ENCODE measurements around the gene IL10RB.

Gene IL10RB

DNA sequence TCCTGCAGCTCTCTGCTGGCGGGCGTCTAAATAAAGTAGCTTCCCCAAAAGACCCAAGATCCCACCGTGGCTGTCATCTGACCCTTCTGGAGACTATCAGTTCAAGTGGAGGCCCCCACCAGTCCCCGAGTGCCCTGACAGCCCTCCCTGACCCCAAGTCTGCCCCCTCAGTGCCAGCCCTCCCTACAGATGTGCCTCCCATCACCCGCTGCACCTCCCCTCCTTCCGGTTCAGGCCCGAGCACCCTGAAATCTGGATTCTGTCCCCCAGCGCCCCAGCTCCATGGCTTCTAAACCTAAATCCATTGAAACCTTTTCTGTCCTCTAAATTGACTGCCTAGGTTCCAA, 595 bp downstream of the IL10RB start:
- Histone ChIP-seq H3K4me1 (ENCODE audit: insufficient read depth, low read length) (peaks cover 3% of the 10 kb centered on the region; the same call in 1 of the 2 replicates), H3K9me3 (ENCODE audit: control insufficient read depth, insufficient read depth, low read length) (no peaks in the 10 kb centered on the region), H3K9ac (ENCODE audit: low read depth, low read length) (peak overlapping the region; percentile 68)

DNA sequence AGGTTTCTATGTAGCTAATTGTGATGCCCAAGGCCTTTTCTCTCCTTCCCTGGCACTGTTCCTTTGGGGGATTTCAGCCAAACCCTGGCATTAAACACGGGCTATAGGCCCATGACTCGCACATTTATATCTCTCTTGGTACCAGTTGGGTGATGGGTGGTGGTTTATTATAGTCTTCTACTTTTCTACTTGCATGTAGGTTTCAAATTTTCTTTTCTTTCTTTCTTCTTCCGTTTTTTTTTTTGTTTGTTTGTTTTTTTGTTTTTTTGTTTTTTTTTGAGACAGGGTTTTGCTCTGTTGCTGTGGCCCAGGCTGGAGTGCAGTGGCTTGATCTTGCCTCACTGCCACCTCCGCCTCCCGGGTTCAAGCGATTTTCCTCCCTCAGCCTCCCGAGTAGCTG, 1.1 kb downstream of the IL10RB start:
- Histone ChIP-seq H3K36me3 (ENCODE audit: insufficient read depth, low read length) (no peaks in the 10 kb centered on the region), H3K4me1 (ENCODE audit: insufficient read depth, low read length) (peaks cover 3% of the 10 kb centered on the region; the same call in 1 of the 2 replicates), H3K9me3 (ENCODE audit: control insufficient read depth, insufficient read depth, low read length) (no peaks in the 10 kb centered on the region), H3K9ac (ENCODE audit: low read depth, low read length) (peak overlapping the region; percentile 68; the same call in 1 of the 2 replicates)

More for the DNA sequence above, 595 bp downstream of the IL10RB start:
- no peaks in the 10 kb centered on the region for H3K36me3 ChIP-seq (ENCODE audit: insufficient read depth, low read length)

DNA sequence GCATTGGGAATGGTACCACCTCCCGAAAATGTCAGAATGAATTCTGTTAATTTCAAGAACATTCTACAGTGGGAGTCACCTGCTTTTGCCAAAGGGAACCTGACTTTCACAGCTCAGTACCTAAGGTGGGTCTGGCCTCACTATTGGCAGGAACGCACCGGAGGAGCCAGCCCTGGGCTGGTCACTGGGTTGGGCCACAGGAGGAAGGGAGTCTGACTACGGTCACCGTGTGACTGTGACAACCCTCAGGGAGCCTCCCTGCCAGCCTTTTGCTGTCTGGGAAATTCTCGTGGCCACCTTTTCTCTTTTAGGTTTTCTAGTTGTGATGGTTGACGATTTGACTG, 2.2 kb downstream of the IL10RB start:
- no peak overlapping the region for H3K9ac ChIP-seq (ENCODE audit: low read depth, low read length)
- H3K9me3 ChIP-seq (ENCODE audit: control insufficient read depth, insufficient read depth, low read length): no peaks in the 10 kb centered on the region
- H3K4me1 ChIP-seq (ENCODE audit: insufficient read depth, low read length): peaks cover 3% of the 10 kb centered on the region; the same call in 1 of the 2 replicates
- no peaks in the 10 kb centered on the region for H3K36me3 ChIP-seq (ENCODE audit: insufficient read depth, low read length)

DNA sequence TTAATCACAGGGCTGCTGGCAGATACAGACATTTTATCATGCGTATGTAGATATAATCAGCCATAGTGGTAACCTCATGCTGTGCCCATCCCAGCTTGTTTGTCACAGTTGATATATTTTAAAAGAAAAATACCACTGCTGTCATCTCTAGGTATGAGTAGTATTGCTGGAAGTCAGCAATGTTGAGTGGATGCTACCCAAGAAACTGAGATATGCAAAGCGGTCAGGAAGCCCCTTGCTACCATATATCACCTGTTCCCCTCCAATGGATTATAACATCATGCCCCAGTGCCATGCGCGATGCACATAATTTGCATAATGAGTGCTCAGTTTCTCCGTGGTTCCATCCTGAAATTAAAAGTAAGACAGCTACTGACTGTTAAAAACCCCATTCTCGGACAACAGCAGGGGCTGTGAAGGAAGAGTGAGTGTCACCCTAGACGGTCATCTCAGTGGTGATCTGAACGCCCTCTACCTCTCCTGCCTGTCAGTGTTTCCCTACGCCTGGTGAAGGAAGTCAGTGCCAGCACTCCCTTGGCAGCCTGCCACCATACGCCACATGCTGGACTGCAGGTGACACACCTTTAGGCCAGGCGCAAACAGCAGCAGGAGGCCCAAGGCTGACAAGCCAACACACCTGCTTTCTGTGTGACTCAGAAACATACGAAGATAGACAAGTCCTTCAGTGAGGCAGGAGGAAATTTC, 2.7 kb downstream of the IL10RB start:
- no peaks in the 10 kb centered on the region for H3K9me3 ChIP-seq (ENCODE audit: control insufficient read depth, insufficient read depth, low read length)
- H3K36me3 ChIP-seq (ENCODE audit: insufficient read depth, low read length): no peaks in the 10 kb centered on the region
- H3K4me1 ChIP-seq (ENCODE audit: insufficient read depth, low read length): peaks cover 3% of the 10 kb centered on the region; the same call in 1 of the 2 replicates
- no peak overlapping the region for H3K9ac ChIP-seq (ENCODE audit: low read depth, low read length)

DNA sequence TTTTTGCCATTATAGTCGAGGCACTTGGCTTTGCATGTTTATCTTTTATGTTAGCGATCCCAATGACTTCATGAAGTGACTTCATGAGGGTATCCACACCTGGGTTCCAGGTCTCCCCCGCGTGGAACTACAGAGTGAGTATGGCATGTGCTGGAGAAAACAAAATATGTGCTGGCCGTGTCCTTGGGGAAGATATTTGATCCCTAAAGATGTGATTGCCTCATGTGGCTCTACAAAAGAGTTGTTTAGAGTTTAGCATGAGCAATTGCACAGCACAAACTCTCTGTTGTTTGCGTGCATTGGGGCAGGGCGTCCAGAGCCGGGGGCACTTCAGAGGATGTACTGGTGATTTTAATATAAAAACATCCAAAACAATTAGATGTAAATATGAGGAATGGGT, 4.8 kb downstream of the IL10RB start:
- H3K36me3 ChIP-seq (ENCODE audit: insufficient read depth, low read length): no peaks in the 10 kb centered on the region
- no peaks in the 10 kb centered on the region for H3K9me3 ChIP-seq (ENCODE audit: control insufficient read depth, insufficient read depth, low read length)
- no peaks in the 10 kb centered on the region for H3K4me1 ChIP-seq (ENCODE audit: insufficient read depth, low read length)
- no peak overlapping the region for H3K9ac ChIP-seq (ENCODE audit: low read depth, low read length)

DNA sequence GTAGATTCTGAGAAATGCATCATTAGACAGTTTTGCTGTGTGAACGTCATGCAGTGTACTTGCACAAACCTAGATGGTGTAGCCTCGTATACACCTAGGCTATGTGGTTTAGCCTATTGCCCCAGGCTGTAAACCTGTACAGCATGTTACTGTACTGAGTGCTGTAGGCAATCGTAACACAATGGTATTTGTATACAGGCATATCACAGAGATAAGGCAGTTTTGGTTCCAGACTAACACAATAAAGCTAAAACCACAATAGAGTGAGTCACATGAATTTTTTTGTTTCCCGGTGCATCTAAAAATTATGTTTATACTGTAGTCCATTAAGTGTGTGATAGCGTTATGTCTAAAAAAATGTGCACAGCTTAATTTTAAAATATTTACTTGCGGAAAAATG, 6.9 kb downstream of the IL10RB start:
- Histone ChIP-seq H3K36me3 (ENCODE audit: insufficient read depth, low read length) (no peaks in the 10 kb centered on the region), H3K9me3 (ENCODE audit: control insufficient read depth, insufficient read depth, low read length) (no peaks in the 10 kb centered on the region), H3K9ac (ENCODE audit: low read depth, low read length) (no peak overlapping the region), H3K4me1 (ENCODE audit: insufficient read depth, low read length) (no peaks in the 10 kb centered on the region)

DNA sequence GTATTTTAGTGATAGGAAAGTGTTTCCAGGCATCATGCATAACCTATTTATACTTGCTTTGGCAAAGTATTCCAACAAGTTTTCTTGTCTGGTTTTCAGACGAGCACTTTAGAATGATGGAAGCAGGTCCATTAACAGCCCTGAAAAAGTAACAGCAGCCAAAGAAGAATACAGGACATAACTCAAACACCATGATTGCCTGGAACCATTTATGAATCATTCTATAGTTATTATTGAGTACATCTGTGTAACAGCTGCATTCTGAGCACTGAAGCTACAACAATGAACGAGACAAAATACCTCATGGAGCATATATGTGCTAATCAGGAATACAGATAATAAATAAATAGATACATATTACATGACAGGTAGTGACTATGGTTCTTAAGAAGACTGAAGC, 12.6 kb downstream of the IL10RB start:
- H3K36me3 ChIP-seq (ENCODE audit: insufficient read depth, low read length): 0 out of 2 replicates have a peak, but pooled peaks cover 4% of the 10 kb centered on the region
- H3K4me1 ChIP-seq (ENCODE audit: insufficient read depth, low read length): no peaks in the 10 kb centered on the region
- no peak overlapping the region for H3K9ac ChIP-seq (ENCODE audit: low read depth, low read length)
- peaks cover 6% of the 10 kb centered on the region for H3K9me3 ChIP-seq (ENCODE audit: control insufficient read depth, insufficient read depth, low read length)

DNA sequence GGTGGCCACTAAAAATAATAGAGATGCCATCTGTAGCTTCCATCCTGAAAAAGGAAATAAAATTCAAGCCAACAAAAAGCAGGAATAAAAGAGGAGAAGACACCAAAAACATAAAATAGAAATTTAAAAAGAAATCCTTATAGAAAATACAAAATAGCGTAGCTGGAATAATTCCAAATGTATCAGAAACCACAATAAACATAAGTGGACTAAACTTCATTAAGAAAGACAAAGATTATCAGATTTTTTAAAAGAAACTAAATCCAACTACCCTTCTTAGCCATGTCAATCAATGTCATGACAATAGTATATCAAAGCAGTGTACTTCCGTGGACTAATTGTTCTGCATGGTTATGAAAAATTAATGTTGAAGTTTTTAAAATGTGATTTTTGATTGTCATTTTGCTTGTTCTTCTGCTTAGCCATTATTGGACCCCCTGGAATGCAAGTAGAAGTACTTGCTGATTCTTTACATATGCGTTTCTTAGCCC, 13.2 kb downstream of the IL10RB start:
- peaks cover 6% of the 10 kb centered on the region for H3K9me3 ChIP-seq (ENCODE audit: control insufficient read depth, insufficient read depth, low read length)
- 0 out of 2 replicates have a peak, but pooled peaks cover 4% of the 10 kb centered on the region for H3K36me3 ChIP-seq (ENCODE audit: insufficient read depth, low read length)
- no peak overlapping the region for H3K9ac ChIP-seq (ENCODE audit: low read depth, low read length)

DNA sequence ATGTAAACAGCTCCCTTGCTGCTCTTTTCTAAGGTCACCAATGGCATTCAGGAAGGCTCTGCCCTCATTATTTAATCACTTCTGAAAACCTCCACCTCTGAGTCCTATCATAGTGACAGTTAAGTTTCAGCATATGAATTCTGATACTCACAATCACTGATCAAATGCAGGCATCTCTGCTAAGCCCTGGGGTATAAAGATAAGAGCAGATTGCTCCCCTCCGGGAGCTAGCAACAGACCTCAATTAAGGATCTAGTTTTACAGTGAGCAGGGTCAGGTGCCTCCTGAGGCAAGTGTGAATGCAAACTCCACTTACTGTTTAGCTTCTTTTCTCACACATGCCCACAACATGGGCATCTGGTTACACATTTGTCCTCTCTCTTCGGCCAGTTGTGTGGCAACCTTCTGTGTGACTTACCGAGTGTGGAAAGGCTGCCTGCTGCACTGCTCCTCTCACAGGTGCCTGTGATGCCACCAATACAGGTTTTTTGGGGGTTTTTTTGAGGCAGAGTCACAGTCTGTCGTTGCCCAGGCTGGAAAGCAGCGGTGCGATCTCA, 15.0 kb downstream of the IL10RB start:
- Histone ChIP-seq H3K9me3 (ENCODE audit: control insufficient read depth, insufficient read depth, low read length) (peaks cover 6% of the 10 kb centered on the region), H3K36me3 (ENCODE audit: insufficient read depth, low read length) (0 out of 2 replicates have a peak, but pooled peaks cover 4% of the 10 kb centered on the region), H3K4me1 (ENCODE audit: insufficient read depth, low read length) (no peaks in the 10 kb centered on the region), H3K9ac (ENCODE audit: low read depth, low read length) (no peak overlapping the region)

More for the DNA sequence above, 13.2 kb downstream of the IL10RB start:
- H3K4me1 ChIP-seq (ENCODE audit: insufficient read depth, low read length): no peaks in the 10 kb centered on the region

DNA sequence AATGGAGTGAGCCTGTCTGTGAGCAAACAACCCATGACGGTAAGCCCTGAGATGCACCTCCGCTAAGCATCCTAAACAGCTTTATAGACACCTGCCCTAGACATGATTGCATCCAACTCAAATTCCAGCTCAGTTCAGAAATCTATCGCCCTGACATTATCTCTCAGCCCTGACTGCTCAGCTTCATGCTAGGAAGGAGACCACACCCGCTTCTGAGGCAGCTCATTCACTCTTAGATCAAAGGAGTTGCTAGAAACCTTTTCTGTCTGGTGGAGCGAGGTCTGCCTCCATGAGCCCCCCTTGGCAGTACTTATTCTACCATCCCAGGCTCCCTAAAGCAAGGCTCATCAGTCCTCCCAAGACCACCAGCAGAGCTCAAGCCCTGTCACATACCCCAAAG, 17.0 kb downstream of the IL10RB start:
- Histone ChIP-seq H3K4me1 (ENCODE audit: insufficient read depth, low read length) (no peaks in the 10 kb centered on the region), H3K36me3 (ENCODE audit: insufficient read depth, low read length) (0 out of 2 replicates have a peak, but pooled peaks cover 4% of the 10 kb centered on the region), H3K9ac (ENCODE audit: low read depth, low read length) (no peak overlapping the region), H3K9me3 (ENCODE audit: control insufficient read depth, insufficient read depth, low read length) (peaks cover 6% of the 10 kb centered on the region)

DNA sequence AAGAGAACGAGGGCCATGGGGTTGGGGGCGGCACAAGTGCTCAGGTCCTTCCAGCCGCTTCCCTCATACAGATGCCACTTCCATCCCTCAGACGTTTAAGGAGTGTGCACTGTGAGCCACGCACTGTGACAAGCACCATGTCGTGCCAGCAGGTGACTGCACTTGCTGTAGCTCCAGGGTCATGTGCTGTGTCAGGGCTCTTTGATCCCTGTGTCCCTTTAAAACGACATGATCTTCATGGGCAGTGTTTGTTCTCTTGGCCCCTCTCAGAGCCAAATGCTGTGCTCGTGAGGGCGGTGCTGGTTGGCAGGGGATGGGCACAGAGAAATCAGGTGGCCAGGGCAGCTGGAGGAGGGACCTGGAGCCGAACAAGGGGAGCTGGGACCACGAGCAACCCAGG, 19.9 kb downstream of the IL10RB start:
- Histone ChIP-seq H3K9ac (ENCODE audit: low read depth, low read length) (no peak overlapping the region), H3K4me1 (ENCODE audit: insufficient read depth, low read length) (no peaks in the 10 kb centered on the region; the same call in 1 of the 2 replicates), H3K36me3 (ENCODE audit: insufficient read depth, low read length) (no peaks in the 10 kb centered on the region), H3K9me3 (ENCODE audit: control insufficient read depth, insufficient read depth, low read length) (no peaks in the 10 kb centered on the region)

DNA sequence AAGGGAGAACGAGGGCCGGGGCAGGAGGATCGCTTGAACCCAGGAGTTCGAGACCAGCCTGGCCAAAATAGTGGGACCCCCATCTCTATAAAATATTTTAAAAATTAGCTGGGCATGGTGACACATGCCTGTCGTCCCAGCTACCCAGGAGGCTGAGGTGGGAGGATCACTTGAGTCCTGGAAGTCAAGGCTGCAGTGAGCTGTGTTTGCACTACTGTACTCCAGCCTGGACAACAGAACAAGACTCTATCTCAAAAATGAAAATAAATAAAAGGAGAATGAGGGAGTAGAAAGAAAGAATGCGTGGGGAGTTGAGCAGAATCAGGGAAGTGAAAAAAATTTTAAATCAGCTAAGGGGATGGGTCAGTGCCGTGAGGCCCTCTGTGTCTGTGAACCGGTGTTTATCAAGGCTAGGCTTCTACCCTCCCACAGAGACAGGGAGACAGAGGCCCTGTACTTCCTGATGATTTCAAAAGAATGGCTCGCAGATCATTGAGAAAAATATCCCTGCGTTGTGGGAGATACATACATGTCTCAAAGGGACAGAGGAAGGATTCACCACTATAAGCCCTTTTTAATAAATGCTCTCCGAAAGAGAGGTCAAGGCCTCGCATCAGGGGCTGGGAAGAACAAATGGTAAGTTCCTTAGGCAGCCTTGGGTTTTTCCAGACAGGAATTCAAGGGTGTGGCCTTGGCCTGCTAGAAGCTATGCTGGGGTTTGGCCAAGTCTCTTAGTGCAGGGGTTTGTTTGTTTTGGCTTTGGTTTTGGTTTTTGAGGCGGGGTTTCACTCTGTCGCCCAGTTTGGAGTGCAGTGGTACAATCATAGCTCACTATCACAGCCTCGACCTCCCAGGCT, 20.7 kb downstream of the IL10RB start:
- Histone ChIP-seq H3K9me3 (ENCODE audit: control insufficient read depth, insufficient read depth, low read length) (no peaks in the 10 kb centered on the region), H3K9ac (ENCODE audit: low read depth, low read length) (no peak overlapping the region), H3K36me3 (ENCODE audit: insufficient read depth, low read length) (no peaks in the 10 kb centered on the region), H3K4me1 (ENCODE audit: insufficient read depth, low read length) (no peaks in the 10 kb centered on the region; the same call in 1 of the 2 replicates)

DNA sequence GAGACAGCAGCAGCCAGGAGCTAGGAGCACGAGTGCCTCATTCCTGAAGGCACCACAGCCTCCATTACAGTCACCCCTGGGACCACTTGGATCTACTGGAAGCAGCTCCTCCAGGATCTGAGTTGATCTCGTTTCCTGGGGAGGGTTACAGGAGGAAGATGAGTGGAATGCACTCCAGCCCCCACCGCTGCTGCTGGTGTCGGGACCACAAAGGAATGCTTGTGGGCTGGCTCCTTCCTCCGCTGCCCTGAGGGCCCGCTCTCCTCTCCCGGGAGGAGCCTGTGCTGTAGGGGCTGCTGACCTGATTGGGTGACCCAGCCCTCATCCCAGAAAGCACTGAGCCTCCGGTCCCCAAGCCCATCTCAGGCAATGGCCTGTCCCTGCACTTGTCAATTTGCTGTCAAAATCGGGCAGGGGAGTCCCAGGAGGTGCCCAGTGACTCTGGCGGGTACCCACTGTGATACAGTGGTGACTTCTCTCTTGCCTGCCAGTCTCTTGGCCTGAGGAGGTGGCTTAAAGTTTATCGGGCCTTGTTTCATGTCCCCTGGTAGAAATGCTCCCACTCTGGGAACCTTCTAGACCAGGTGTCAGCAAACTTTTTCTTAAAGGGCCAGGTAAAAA, 23.1 kb downstream of the IL10RB start:
- Histone ChIP-seq H3K9ac (ENCODE audit: low read depth, low read length) (no peak overlapping the region), H3K36me3 (ENCODE audit: insufficient read depth, low read length) (no peaks in the 10 kb centered on the region), H3K9me3 (ENCODE audit: control insufficient read depth, insufficient read depth, low read length) (no peaks in the 10 kb centered on the region), H3K4me1 (ENCODE audit: insufficient read depth, low read length) (no peaks in the 10 kb centered on the region; the same call in 1 of the 2 replicates)

DNA sequence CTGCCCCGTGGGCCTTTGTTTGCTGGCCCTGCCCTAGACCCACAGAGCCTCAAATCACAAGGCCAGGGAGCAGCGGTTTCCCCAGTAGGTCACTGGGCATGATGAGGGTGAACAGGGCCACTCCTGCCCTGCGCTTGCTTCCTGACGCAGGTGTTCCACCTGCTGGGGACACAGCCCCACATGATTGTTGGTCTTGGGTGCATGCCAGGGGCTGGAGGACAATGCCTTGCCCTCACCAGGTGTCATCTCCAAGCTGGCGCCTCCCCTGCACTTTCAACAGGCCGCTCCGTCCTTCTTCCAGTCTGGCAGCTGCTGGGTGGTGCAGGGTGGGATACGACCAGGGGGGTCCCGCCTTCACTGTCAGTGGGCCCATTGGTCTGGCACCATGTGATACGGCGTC, 24.3 kb downstream of the IL10RB start:
- Histone ChIP-seq H3K9ac (ENCODE audit: low read depth, low read length) (no peak overlapping the region), H3K4me1 (ENCODE audit: insufficient read depth, low read length) (no peaks in the 10 kb centered on the region; the same call in 1 of the 2 replicates), H3K9me3 (ENCODE audit: control insufficient read depth, insufficient read depth, low read length) (no peaks in the 10 kb centered on the region), H3K36me3 (ENCODE audit: insufficient read depth, low read length) (no peaks in the 10 kb centered on the region)
